ENCODE data around the gene BRIP1. TPM values are rescaled to one million over a fixed set of nuclear protein-coding genes. Genes with fewer than 3 reads are reported as not detected.

Gene BRIP1
- total RNA-seq, 1 experiment from 2014 or later: 4.7 TPM

GRCh38 chr17:61813211-61813610 lies 50.1 kb downstream of the BRIP1 start:
- Mint-ChIP-seq H3K4me1 (ENCODE audit: insufficient read depth, unreplicated experiment) (peaks cover 16% of the 10 kb centered on the region), H3K27me3 (ENCODE audit: insufficient read depth, unreplicated experiment) (no peaks in the 10 kb centered on the region), H3K9me3 (ENCODE audit: unreplicated experiment) (no peaks in the 10 kb centered on the region), H3K27ac (ENCODE audit: low read depth, unreplicated experiment) (no peak overlapping the region), H3K4me3 (ENCODE audit: unreplicated experiment) (no peak overlapping the region), H3K36me3 (ENCODE audit: insufficient read depth, unreplicated experiment) (peaks cover 6% of the 10 kb centered on the region)
- no TSS peak for BruUV-seq (replicated peaks)
- TF ChIP-seq CTCF (IDR thresholded peaks at IDR 0.05; ENCODE audit: unreplicated experiment): no peak
- ChIA-PET CTCF (interaction anchor here (0.6 kb wide), 1 partner anchor 668 kb away, joined by 3 read pairs; no protein-coding TSS in a partner anchor), POLR2A (interaction anchor here (1.3 kb wide), 1 partner anchor 9 kb away, joined by 3 read pairs; no protein-coding TSS in a partner anchor)
- no peak for DNase-seq (ENCODE audit: unreplicated experiment)
- intact Hi-C loops (cut with micrococcal nuclease): no loop called here

- no TSS peak for BruUV-seq (replicated peaks)
- DNase-seq (ENCODE audit: unreplicated experiment): no peak
- no peaks in the 10 kb centered on the region for H3K27me3 Mint-ChIP-seq (ENCODE audit: insufficient read depth, unreplicated experiment)
- POLR2A ChIA-PET: interaction anchor here (1.3 kb wide), 1 partner anchor 9 kb away, joined by 3 read pairs; no protein-coding TSS in a partner anchor
- H3K4me3 Mint-ChIP-seq (ENCODE audit: unreplicated experiment): no peak overlapping the region
- H3K4me1 Mint-ChIP-seq (ENCODE audit: insufficient read depth, unreplicated experiment): peaks cover 16% of the 10 kb centered on the region
- H3K27ac Mint-ChIP-seq (ENCODE audit: low read depth, unreplicated experiment): no peak overlapping the region
- H3K36me3 Mint-ChIP-seq (ENCODE audit: insufficient read depth, unreplicated experiment): peaks cover 6% of the 10 kb centered on the region
- no peak for TF ChIP-seq CTCF (IDR thresholded peaks at IDR 0.05; ENCODE audit: unreplicated experiment)
- H3K9me3 Mint-ChIP-seq (ENCODE audit: unreplicated experiment): no peaks in the 10 kb centered on the region
- intact Hi-C loops (cut with micrococcal nuclease): no loop called here
- CTCF ChIA-PET: no interaction called here
Observed at GRCh38 chr17:61812747-61813146, 50.6 kb downstream of the BRIP1 start.

GRCh38 chr17:61809816-61810392 lies 53.4 kb downstream of the BRIP1 start:
- H3K9me3 Mint-ChIP-seq (ENCODE audit: unreplicated experiment): no peaks in the 10 kb centered on the region
- ChIA-PET POLR2A (no interaction called here), CTCF (interaction anchor here (0.6 to 1.1 kb wide), 2 partner anchors 25 to 26 kb away, joined by 3 read pairs; no protein-coding TSS in a partner anchor)
- peak overlapping the region; percentile 63 for H3K27ac Mint-ChIP-seq (ENCODE audit: low read depth, unreplicated experiment)
- peaks cover 25% of the 10 kb centered on the region for H3K4me1 Mint-ChIP-seq (ENCODE audit: insufficient read depth, unreplicated experiment)
- no peak overlapping the region for H3K4me3 Mint-ChIP-seq (ENCODE audit: unreplicated experiment)
- H3K36me3 Mint-ChIP-seq (ENCODE audit: insufficient read depth, unreplicated experiment): peaks cover 6% of the 10 kb centered on the region
- peak; percentile 48 for DNase-seq (ENCODE audit: unreplicated experiment)
- intact Hi-C loops (cut with micrococcal nuclease): no loop called here
- no peak for TF ChIP-seq CTCF (IDR thresholded peaks at IDR 0.05; ENCODE audit: unreplicated experiment)
- no TSS peak for BruUV-seq (replicated peaks)
- H3K27me3 Mint-ChIP-seq (ENCODE audit: insufficient read depth, unreplicated experiment): no peaks in the 10 kb centered on the region

GRCh38 chr17:61808442-61808841 lies 54.9 kb downstream of the BRIP1 start:
- H3K4me3 Mint-ChIP-seq (ENCODE audit: unreplicated experiment): no peak overlapping the region
- peaks cover 6% of the 10 kb centered on the region for H3K36me3 Mint-ChIP-seq (ENCODE audit: insufficient read depth, unreplicated experiment)
- ChIA-PET CTCF (no interaction called here), POLR2A (no interaction called here)
- H3K27ac Mint-ChIP-seq (ENCODE audit: low read depth, unreplicated experiment): no peak overlapping the region
- DNase-seq (ENCODE audit: unreplicated experiment): no peak
- H3K4me1 Mint-ChIP-seq (ENCODE audit: insufficient read depth, unreplicated experiment): peaks cover 25% of the 10 kb centered on the region
- BruUV-seq (replicated peaks): no TSS peak
- intact Hi-C loops (cut with micrococcal nuclease): no loop called here
- H3K27me3 Mint-ChIP-seq (ENCODE audit: insufficient read depth, unreplicated experiment): no peaks in the 10 kb centered on the region
- no peaks in the 10 kb centered on the region for H3K9me3 Mint-ChIP-seq (ENCODE audit: unreplicated experiment)
- TF ChIP-seq CTCF (IDR thresholded peaks at IDR 0.05; ENCODE audit: unreplicated experiment): no peak
